Measurements from ENCODE around the gene APOA5. TPM values are rescaled to one million over a fixed set of nuclear protein-coding genes. Genes with fewer than 3 reads are reported as not detected.

APOA5 gene
- polyA plus RNA-seq, 2 of the 4 experiments (the other 2 are of a cell fraction): not detected

DNA sequence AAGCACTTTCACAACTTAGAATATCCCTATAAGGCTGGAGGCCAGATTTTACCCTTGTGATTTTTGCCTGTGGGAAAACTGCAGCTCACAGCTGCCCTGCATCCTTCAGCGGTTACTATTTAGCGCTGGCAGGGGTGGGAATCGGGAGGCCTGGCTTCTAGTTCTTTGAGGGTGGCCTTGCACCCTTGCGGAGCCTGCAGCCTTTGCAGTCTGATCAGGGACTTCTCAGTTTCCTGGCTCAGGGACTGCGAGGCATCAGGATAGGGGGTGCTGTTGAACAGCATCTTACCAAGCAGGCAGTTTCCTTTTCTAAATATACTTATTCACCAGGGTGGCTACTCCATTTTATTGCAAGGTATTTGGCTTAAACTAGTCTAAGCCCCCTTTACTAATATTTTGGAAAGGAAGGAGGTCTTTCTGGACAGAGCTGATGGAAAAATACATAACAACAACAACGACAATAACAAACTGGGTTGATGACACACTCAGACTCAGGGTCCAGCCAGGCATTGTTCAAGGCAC, 48.6 kb upstream of the APOA5 start:
- Histone ChIP-seq H3K27ac (no peak overlapping the region), H3K4me1 (0 out of 3 replicates have a peak, but pooled peaks cover 4% of the 10 kb centered on the region), H3K4me2 (no peak overlapping the region), H3K4me3 (no peak overlapping the region), H3K9me3 (no peaks in the 10 kb centered on the region)
- DNase-seq (ENCODE audit: low read depth in 1 of 2, low spot score in 1 of 2) (no peak), ATAC-seq (no peak), FAIRE-seq (no peak)
- POLR2A ChIA-PET: no interaction called here
- CTCF ChIA-PET: interaction anchor here (1.1 to 1.8 kb wide), 4 partner anchors 13 to 51 kb away, joined by 3 to 4 read pairs (median 4); partner anchors contain the start of gene APOA5
- TF ChIP-seq, protein P1, sequence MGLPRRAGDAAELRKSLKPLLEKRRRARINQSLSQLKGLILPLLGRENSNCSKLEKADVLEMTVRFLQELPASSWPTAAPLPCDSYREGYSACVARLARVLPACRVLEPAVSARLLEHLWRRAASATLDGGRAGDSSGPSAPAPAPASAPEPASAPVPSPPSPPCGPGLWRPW (IDR thresholded peaks at IDR 0.05): no peak
- TF ChIP-seq PHF8 (IDR thresholded peaks at IDR 0.05; ENCODE audit: borderline replicate concordance, low read depth) (no peak), TFCP2L1 (CRISPR knock-in tag; IDR thresholded peaks at IDR 0.05) (no peak)
- WGBS (ENCODE audit: missing lambda C conversion rate): 65% methylated on average over 5 of the region's 6 CpGs

DNA sequence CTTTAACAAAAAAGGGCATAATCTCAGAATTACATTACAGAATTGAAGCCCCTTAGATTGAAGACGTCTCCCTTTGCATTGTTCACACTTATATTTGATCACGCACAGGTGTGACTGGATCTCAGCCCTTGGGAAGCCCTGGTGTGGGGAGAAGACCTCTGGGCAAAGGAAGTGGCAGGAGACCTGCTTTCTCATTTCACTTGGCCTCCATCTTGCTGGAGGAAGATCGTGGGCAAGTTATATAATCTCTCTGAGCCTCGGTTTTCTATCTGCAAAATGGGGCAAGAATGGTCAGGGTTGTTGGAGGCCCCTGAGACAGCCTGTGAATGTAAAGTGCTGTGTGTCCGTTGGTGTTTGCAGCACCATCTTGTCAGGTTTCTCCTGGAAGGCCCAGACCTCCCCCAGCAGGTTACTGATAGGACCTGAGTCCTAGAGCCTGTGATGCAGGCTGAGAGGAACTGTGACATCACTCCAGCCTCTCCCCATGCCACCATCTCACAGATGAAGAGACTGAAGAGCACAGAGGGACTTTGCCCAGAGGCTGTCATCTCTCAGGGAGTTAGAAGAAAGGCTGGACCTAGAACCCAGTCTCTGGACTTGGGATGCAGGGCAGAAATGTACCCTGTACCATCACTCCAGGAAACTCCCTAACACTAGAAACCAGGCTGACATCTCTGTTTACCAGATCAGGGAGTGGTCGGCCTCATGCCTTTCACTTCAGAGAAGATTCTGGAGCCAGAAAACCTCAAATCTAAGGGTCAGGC, 46.8 kb upstream of the APOA5 start:
- H3K4me2 ChIP-seq: no peak overlapping the region
- no peaks in the 10 kb centered on the region for H3K9me3 ChIP-seq
- FAIRE-seq (no peak), ATAC-seq (no peak), DNase-seq (ENCODE audit: low read depth in 1 of 2, low spot score in 1 of 2) (no peak)
- no peak overlapping the region for H3K4me3 ChIP-seq
- ChIA-PET CTCF (interaction anchor here (1.3 to 1.5 kb wide), 2 partner anchors 25 to 49 kb away, joined by 3 read pairs; no protein-coding TSS in a partner anchor), POLR2A (no interaction called here)
- WGBS (ENCODE audit: missing lambda C conversion rate): 60% methylated on average over 5 of the region's 6 CpGs
- 0 out of 3 replicates have a peak, but pooled peaks cover 4% of the 10 kb centered on the region for H3K4me1 ChIP-seq
- TF ChIP-seq, protein P2, sequence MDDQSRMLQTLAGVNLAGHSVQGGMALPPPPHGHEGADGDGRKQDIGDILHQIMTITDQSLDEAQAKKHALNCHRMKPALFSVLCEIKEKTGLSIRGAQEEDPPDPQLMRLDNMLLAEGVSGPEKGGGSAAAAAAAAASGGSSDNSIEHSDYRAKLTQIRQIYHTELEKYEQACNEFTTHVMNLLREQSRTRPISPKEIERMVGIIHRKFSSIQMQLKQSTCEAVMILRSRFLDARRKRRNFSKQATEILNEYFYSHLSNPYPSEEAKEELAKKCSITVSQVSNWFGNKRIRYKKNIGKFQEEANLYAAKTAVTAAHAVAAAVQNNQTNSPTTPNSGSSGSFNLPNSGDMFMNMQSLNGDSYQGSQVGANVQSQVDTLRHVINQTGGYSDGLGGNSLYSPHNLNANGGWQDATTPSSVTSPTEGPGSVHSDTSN (IDR thresholded peaks at IDR 0.05): no peak
- H3K27ac ChIP-seq: no peak overlapping the region

DNA sequence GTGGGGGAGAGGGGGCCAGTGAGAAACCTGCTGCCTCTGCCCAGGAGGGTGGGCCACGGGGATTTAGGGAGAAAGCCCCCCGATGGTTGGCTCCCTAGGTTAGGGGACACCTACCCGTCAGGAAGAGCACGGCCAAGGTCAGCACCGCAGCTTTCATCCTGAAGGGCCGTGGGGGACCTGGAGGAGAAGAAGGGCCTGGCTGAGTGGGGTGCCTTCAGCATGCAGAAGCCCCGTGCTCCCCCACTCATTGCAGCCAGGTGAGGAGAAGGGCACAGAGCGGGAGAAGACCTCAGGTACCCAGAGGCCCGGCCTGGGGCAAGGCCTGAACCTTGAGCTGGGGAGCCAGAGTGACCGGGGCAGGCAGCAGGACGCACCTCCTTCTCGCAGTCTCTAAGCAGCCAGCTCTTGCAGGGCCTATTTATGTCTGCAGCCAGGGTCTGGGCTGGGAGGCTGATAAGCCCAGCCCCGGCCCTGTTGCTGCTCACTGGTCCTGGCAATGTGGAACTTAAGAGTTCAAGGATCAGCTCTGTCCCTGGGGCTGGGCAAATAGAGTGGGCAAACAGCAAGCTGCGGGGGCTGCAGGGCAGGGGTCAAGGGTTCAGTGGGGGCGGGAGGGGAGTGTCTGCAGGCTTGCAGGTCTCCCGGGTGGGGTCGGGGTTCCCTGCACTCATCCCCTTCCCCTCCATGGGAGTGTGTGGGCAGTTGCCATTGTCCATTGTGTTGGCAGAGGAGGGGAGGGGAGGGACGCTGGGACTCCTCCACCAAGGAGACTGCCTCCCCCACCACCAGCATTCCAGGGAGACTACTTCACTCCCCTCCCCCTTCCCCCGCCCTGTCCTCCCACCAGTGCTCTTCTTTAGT, 45.8 kb upstream of the APOA5 start, which contains the start of gene APOA1:
Gene APOA1, minus strand, starts transcription at position 392 of the 861 bp plus-strand sequence. Its CDS starts 235 bp downstream, at position 157.
- CTCF ChIA-PET: interaction anchor here (0.6 to 3.7 kb wide), 7 partner anchors 10 to 268 kb away, joined by 3 to 56 read pairs (median 7); partner anchors contain the start of gene APOA5
- 71% methylated on average over 12 of the region's 19 CpGs for WGBS (ENCODE audit: missing lambda C conversion rate)

More for the DNA sequence above, 45.8 kb upstream of the APOA5 start, which contains the start of gene APOA1:
- ATAC-seq (no peak), DNase-seq (ENCODE audit: low read depth in 1 of 2, low spot score in 1 of 2) (no peak), FAIRE-seq (no peak)
- no peaks in the 10 kb centered on the region for H3K9me3 ChIP-seq
- H3K4me1 ChIP-seq: 0 out of 3 replicates have a peak, but pooled peaks cover 4% of the 10 kb centered on the region
- H3K4me2 ChIP-seq: no peak within 1 kb of the TSS
- POLR2A ChIA-PET: no interaction called here
- H3K27ac ChIP-seq: no peak within 1 kb of the TSS
- no peak for TF ChIP-seq NFE2L2 (conservative IDR thresholded peaks at IDR 0.05; ENCODE audit: low read length)
- no peak for TF ChIP-seq EHF (CRISPR knock-in tag; IDR thresholded peaks at IDR 0.05)
- no peak for TF ChIP-seq MAFK (IDR thresholded peaks at IDR 0.05; ENCODE audit: partially characterized antibody)
- TF ChIP-seq, protein P3, sequence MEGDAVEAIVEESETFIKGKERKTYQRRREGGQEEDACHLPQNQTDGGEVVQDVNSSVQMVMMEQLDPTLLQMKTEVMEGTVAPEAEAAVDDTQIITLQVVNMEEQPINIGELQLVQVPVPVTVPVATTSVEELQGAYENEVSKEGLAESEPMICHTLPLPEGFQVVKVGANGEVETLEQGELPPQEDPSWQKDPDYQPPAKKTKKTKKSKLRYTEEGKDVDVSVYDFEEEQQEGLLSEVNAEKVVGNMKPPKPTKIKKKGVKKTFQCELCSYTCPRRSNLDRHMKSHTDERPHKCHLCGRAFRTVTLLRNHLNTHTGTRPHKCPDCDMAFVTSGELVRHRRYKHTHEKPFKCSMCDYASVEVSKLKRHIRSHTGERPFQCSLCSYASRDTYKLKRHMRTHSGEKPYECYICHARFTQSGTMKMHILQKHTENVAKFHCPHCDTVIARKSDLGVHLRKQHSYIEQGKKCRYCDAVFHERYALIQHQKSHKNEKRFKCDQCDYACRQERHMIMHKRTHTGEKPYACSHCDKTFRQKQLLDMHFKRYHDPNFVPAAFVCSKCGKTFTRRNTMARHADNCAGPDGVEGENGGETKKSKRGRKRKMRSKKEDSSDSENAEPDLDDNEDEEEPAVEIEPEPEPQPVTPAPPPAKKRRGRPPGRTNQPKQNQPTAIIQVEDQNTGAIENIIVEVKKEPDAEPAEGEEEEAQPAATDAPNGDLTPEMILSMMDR (IDR thresholded peaks at IDR 0.05): no peak
- no peak for TF ChIP-seq HOXB13 (CRISPR knock-in tag; IDR thresholded peaks at IDR 0.05; ENCODE audit: low read depth)
- TF ChIP-seq RFX5 (IDR thresholded peaks at IDR 0.05): no peak
- TF ChIP-seq FOSL2 (IDR thresholded peaks at IDR 0.05): no peak
- TF ChIP-seq FOSL2 (CRISPR knock-in tag; IDR thresholded peaks at IDR 0.05): no peak
- TF ChIP-seq HOXA7 (CRISPR knock-in tag; IDR thresholded peaks at IDR 0.05): no peak
- no peak for TF ChIP-seq RARB (CRISPR knock-in tag; IDR thresholded peaks at IDR 0.05)
- TF ChIP-seq, protein P4, sequence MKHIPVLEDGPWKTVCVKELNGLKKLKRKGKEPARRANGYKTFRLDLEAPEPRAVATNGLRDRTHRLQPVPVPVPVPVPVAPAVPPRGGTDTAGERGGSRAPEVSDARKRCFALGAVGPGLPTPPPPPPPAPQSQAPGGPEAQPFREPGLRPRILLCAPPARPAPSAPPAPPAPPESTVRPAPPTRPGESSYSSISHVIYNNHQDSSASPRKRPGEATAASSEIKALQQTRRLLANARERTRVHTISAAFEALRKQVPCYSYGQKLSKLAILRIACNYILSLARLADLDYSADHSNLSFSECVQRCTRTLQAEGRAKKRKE (CRISPR knock-in tag; IDR thresholded peaks at IDR 0.05; ENCODE audit: low read depth): no peak
- TF ChIP-seq PHF8 (IDR thresholded peaks at IDR 0.05; ENCODE audit: borderline replicate concordance, low read depth): no peak
- no peak for TF ChIP-seq JUN (IDR thresholded peaks at IDR 0.05)
- TF ChIP-seq FOSB (CRISPR knock-in tag; IDR thresholded peaks at IDR 0.05): no peak
- no peak within 1 kb of the TSS for H3K4me3 ChIP-seq
